SK-N-MC (cell line): ENCODE measurements around the gene GPC6.

Experiments
- EZH2 ChIP-seq: fragments of 200-600 bp; sonication (generic); IDR thresholded peaks from one replicate; pipeline ENCODE4 v1.6.1; 2017; ENCODE audit warnings: antibody characterized with exemption
- POLR2AphosphoS5 ChIP-seq: IDR thresholded peaks from 2 replicates; pipeline ENCODE4 v1.6.1; 2012; ENCODE audit warnings: mild to moderate bottlenecking, low read depth, low read length, borderline replicate concordance

- TF ChIP-seq EZH2 (no peak), POLR2AphosphoS5 (no peak)
Observed at GRCh38 chr13:93689333-93689732, 462.7 kb downstream of the GPC6 start.
